Measurements from ENCODE around the gene SLC50A1. TPM values are rescaled to one million over a fixed set of nuclear protein-coding genes. Genes with fewer than 3 reads are reported as not detected.
"Not testable (repeated sequence)": the region's sequence is repeated elsewhere in the genome, so short reads cannot be mapped to it uniquely, and the experiment has no call there.

SLC50A1 gene
- polyA plus RNA-seq, 1 donor: 18.6 TPM

DNA sequence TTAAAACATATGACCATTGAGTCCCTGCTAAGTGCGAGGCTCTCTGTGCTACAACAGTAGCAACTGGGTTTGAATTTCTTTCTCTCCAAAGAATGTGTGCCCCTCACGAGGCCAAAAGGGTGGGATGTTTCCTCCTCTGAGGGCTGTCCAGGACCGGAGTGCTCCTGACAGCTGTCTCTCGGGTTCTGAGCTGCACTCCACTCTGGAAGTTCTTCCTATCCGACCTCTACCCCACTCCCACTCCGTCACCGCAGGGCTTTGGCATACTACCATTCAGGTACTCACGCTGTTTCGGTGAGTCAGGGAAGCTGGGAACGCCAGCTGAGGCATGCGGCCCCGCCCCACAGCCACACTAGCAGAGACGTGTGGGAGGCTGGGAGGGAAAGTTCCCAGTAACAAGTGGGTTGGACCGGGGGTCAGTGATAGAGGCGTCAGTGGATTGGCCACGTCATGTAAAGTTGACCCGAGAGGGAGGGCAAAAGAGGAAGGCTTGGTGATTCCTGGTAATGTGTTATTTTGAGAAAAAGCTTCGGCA, 705 bp upstream of the SLC50A1 start:
- DNase-seq (ENCODE audit: low read depth): peak; percentile 72

DNA sequence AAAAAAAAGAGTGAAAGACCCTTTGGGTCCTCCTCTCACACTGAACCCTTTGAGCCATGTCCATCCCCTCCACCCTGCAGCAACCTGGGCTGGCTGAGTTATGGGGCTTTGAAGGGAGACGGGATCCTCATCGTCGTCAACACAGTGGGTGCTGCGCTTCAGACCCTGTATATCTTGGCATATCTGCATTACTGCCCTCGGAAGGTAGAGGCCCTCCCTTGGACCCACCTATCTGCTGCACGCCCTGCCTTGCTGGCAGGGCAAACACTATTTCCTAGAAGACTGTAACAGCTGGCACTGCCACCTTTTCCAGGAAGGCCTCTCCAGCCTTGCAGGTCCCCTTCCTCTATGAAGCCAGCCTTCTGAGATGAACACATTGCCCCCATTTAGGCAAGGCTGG, 1.1 kb downstream of the SLC50A1 start:
- DNase-seq (ENCODE audit: low read depth): no peak

DNA sequence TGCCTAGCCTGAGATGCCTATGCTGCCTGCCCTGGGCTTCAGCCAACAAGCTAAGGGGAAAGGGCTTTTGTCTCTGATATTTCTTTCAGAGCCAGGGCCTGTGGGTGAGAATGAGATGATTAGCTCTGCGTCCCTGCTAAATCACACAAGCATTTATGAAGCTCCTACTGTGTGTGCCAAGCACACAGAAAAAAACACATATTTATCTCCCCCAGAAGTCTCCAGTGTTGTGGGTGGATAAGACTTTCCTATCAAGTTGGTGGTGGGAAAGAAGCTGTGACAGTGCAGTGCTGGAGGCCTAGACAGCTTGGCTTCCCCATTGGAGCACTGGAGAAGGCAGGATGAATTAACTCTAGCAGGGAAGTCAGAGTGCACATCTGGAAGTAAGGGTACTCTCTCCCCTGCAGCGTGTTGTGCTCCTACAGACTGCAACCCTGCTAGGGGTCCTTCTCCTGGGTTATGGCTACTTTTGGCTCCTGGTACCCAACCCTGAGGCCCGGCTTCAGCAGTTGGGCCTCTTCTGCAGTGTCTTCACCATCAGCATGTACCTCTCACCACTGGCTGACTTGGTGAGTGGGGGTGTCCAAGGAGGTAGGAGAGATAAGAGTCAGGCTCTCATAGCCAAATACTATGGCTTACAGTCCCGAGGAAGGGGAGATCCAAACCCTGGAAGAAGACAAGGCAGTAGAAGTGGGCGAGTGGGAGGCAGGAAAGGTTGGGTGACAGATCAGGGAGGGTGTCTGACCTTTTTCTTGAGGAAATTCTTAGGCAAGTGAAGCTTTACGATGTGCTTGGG, 1.7 kb downstream of the SLC50A1 start:
- no peak for DNase-seq (ENCODE audit: low read depth)

DNA sequence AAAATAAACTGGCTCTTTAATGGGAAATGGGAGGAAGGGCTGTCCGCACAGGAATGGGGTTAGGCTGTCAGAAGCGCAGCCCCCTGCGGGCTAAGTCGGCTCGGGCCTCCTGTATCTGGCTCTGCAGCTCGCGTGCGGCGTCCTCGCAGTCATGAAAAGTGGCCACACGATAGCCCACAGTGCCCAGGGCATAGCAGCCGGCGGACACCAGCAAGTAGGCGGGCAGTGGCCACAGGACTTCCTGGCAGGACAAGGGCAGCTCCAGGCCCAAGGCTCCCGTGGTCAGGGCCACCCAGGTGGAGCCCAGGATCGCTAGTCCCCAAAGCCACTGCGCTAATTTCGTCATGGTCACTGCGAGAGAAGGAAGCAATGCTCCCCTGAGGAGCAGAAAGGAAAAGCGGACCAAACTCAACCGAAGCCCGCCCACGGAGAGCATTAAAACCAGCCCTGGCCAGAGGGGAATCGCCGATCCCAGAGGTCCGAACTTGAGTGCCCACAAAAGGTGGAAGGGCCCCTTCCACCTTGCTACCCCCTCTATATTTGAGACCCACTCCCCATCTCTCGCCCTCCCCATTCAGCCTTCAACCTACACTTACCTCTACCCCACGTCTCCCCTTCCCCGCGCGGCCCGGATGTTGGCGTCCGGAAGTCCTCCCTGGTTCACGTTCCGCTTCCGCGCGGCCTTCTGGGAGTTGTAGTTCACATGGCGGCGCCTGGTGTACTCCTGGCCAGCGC, 4.4 kb downstream of the SLC50A1 start, which contains the start of gene DPM3:
Gene DPM3, minus strand, starts transcription at position 637 of the 735 bp plus-strand sequence. Its CDS starts 291 bp downstream, at position 346.
- peak; percentile 62 for DNase-seq (ENCODE audit: low read depth)

DNA sequence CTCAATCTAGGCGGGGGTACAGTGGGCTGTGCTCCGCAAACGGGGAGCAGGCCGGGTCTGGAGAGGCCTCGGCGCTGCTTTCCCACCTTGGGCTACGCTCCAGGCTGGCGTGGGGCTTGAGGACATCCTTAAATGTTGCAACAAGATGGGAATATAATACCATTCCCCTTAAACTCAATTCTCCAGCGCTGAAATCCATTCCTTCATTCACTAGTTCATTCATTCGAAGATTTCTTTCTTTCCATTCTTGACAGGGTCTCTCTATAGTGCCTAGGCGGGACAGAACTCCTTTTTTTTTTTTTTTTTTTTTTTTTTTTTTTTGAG, 4.9 kb downstream of the SLC50A1 start:
- DNase-seq (ENCODE audit: low read depth): no peak

DNA sequence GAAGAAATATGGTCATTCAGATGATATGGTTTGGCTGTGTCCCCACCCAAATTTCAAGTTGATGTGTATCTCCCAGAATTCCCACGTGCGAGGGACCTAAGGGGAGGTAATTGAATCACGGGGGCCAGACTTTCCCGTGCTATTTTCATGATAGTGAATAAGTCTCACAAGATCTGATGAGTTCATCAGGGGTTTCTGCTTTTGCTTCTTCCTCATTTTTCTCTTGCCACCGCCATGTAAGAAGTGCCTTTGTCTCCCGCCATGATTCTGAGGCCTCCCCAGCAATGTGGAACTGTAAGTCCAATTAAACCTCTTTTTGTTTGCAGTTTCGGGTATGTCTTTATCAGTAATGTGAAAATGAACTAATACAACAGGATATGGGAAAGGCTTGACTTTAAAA, 6.1 kb downstream of the SLC50A1 start:
- no peak for DNase-seq (ENCODE audit: low read depth)

DNA sequence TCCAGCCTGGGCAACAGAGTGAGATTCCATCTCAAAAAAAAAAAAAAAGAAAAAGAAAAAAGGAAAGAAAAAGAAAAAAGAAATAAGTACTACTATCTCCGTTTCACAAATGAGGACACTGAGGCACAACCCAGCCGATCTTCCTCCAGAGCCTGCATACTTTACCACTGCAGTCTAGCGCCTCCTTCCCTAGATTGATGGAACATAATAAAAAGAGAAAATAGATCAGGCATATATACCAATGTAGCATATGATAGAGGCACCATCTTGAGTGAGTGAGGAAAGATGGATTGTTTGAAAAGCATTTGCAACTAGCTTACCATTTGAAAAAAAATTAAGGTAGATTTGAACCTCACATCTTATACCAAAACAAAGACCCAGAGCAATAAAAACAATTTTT, 9.8 kb downstream of the SLC50A1 start:
- no peak for DNase-seq (ENCODE audit: low read depth)

DNA sequence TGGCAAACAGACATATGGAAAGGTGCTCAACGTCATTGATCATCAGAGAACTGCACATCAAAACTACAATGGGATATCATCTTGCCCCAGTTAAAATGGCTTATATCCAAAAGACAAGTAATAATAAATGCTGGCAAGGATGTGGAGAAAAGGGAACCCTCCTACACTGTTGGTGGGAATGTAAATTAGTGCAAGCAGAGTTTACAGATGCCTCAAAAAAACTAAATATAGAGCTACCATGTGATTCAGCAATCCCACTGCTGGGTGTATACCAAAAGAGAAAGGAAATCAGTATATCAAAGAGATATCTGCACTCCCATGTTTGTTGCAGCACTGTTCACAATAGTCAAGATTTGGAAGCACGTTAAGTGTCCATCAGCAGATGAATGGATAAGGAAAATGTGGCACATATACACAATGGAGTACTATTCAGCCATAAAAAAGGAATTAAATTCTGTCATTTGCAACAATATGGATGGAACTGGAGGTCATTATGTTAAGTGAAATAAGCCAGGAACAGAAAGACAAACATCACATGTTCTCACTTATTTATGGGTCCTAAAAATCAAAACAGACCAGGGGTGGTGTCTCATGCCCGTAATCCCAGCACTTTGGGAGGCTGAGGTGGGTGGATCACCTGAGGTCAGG, 20.5 kb downstream of the SLC50A1 start:
- not testable (repeated sequence) for DNase-seq (ENCODE audit: low read depth)

DNA sequence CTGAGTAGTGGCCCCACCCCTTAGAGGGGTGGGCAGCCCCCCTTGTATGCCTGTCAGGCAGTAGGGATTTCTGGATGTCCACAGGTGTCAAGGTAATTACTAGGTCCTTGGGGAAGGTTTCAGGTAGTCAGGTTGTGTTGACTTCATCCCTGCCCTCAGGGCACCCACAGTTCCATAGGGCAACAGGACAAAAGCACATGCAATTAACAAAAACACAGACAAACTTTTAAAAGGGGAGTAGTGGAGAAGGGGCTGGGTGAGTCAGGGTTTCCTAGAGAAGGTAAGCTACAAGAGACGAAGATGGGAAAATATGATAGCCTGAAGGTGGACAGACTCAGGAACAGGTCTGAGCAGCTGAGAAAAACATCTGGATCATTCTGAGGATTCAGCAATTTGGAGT, 23.3 kb downstream of the SLC50A1 start:
- no peak for DNase-seq (ENCODE audit: low read depth)

DNA sequence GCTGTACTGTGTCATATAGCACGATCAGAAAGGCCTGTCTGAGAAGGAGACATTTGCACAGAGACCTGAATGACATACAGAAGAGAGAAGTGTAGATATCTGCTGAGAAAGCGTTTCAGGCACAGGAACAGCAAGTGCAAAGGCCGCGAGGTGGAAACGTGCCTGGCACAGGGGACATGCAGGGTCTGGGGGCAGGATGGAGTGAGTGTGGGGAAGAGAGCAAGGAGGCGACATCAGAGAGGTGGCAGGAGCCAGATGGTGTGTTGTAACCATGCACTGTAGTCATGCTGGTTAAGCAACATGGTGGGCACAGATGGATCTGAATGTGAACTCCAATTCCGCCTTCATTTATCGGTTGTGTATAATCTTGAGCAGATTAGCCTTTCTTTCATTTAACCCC, 24.5 kb downstream of the SLC50A1 start:
- DNase-seq (ENCODE audit: low read depth): no peak

DNA sequence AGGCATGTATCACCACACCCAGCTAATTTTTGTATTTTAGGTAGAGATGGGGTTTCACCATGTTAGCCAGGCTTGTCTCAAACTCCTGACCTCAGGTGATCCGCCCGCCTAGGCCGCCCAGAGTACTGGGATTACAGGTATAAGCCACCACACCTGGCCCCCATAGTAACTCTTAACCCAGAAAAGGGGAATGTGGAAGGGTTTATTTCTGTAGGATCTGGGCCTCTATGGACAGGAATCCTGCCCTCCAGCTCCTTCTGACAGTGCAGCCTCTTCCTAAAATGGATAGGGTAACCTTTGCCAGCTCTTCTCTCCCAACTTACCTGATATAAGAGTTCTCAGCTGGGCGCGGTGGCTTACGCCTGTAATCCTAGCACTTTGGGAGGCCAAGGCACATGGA, 27.0 kb downstream of the SLC50A1 start:
- not testable (repeated sequence) for DNase-seq (ENCODE audit: low read depth)

DNA sequence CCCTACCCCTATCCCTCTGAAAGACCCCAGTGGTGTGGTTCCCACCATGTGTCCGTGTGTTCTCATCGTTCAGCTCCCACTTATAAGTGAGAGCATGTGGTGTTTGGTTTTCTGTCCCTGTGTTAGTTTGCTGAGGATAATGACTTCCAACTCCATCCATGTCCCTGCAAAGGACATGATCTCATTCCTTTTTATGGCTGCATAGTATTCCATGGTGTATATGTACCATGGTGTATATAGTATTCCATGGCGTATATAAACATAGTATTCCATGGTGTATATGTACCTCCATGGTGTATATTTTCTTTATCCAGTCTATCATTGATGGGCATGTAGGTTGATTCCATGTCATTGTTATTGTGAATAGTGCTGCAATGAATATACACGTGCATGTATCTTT, 28.1 kb downstream of the SLC50A1 start:
- not testable (repeated sequence) for DNase-seq (ENCODE audit: low read depth)

DNA sequence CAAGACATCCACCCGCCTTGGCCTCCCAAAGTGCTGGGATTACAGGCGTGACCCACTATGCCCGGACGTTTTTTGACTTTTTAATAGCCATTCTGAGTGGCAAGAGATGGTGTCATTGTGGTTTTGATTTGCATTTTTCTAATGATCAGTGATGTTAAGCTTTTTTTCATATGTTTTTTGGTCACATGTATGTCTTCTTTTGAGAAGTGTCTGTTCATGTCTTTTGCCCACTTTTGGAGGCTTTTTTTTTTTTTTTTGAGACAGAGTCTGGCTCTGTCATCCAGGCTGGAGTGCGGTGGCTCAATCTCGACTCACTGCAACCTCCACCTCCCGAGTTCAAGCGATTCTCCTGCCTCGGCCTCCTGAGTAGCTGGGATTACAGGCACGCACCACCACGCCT, 29.0 kb downstream of the SLC50A1 start:
- not testable (repeated sequence) for DNase-seq (ENCODE audit: low read depth)

DNA sequence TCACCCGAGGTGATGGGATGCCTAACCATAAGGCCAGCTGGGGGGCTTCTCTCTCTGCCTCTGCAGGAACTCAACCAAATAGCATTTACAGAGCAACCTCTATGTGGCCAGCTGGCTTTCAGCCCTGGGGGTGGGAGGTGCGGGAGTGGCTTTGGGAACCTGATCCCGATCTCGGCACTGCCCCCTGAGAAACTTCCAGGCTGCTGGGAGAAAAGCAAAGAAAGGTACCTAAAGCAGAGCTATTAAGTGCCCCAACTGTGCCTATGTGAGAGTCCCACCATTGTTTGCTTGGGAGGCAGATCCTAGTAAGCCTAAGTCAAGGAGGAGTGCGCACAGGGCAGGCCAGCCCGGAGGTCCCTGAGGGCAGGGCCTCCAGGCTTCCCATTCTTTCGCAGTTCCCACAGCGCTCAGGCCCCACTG, 30.4 kb downstream of the SLC50A1 start:
- DNase-seq (ENCODE audit: low read depth): no peak

DNA sequence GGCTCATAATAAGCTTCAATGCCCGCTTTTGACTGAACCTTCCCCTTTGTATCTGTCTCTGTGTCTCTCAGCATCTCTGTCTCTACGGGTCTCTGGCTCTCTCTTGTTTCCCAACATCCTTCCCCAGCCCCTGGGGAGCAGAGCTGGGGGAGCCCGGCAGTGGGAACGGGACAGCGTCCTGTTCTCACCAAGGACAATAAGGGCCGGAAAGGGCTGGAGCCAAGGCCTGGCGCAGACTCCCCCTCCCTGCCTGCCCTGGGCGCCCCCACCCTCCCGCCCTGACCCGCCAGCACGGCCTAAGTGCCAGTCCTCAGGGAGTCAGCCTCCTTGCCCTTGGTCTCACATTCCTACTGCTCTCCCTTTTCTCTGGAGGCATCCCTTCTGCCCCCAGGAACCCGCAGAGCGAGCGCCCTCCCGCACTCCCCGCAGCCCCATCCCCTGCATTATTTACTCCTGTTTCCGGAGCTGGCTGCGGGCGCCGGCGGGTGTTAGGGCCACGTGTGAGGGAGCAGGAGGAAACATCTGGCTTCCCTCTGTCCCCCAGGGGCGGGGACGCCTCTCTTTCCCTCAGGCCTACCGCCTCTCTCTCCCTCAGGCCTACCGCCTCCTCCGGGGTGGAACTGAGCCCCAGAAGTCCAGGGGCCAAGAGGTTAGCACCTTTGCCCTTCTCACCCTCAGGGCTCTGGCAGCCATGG, 31.0 kb downstream of the SLC50A1 start:
- no peak for DNase-seq (ENCODE audit: low read depth)

DNA sequence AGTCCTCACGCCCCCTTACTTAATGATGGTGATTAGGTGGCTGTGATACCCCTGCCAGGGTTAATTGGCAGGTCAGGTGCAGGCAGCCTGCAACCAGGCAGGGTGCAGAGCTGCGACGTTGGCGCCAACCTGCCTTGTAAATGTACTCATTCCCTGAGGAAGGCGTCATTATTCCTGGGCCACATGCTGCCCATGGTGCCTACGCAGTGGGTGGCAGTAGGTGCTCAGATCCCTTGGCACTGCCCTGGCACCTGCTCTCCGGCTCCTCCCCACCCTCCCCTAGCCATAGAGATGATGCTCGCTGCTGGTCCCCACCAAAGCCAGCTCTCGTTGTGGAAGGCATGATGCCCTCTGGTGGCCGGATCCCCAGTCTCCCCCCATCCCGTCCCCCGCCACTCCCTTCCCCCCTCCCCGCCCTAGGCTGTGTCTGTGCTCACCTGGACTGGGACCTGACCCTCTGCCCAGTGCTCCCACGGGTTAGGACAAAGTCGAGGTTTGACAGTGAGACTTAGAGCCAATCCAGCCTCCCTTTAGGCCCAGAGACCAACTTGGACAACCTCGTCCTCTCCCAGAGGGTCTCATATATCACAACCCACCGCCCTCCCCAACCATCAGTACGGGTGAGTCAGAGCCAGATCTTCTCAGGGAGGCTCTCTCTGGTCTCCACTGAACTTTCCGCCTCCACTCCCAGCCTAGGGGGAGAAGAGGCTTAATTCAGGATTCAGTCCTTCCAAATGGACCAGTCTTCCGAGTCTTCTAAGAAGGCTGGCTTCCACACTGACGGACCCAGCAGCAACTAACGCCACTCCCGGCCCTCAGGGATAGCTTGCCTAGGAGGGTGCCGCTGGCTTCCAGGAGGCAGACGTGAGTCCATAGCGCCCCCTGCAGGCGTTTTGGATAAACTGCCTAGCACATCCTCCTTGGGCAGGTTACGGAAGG, 31.8 kb downstream of the SLC50A1 start:
- DNase-seq (ENCODE audit: low read depth): no peak

DNA sequence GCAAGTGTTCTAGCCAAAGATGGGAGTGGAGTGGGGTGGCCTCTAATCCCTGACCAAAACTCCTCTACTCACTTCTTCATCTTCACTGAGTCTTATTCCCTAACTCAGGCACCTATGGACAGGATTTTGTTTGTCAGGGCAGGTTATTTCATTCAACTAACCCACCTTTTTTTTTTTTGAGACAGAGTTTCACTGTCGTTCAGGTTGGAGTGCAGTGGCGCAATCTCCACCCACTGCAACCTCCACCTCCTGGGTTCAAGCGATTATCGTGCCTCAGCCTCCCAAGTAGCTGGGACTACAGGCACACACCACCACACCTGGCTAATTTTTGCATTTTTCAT, 32.4 kb downstream of the SLC50A1 start:
- DNase-seq (ENCODE audit: low read depth): not testable (repeated sequence)

DNA sequence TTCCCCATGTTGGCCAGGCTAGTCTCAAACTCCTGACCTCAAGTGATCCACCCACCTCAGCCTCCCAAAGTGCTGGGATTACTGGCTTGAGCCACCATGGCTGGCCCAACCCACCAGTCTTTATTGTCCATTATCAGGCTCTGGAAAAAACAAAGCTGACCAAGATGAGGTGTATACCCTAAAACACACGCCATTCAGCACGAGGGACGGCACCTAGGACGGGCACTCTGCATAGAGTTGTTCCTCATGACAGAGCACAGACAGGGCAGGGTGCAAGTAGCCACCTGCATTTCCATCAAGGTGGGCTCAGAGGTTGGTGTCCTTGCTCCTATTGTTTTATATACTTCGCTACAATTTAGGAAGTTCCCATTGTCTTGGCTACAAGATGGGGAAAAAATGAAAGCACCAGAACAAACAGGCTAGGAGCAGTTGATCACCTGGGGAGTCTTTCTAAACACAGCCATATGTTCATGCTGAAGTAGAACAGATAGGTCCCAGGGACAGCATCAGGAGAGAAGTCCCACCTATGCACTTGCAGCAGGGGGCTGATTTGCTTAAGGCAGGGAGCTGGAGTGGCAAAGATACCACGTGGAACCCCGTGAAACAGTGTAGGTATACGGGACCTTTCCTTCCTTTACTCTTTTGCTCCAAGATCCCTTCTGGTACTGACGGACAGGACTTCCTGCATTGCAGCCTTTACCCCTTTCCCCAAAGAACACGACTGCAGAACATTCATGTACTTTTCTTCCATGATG, 33.0 kb downstream of the SLC50A1 start:
- DNase-seq (ENCODE audit: low read depth): no peak

DNA sequence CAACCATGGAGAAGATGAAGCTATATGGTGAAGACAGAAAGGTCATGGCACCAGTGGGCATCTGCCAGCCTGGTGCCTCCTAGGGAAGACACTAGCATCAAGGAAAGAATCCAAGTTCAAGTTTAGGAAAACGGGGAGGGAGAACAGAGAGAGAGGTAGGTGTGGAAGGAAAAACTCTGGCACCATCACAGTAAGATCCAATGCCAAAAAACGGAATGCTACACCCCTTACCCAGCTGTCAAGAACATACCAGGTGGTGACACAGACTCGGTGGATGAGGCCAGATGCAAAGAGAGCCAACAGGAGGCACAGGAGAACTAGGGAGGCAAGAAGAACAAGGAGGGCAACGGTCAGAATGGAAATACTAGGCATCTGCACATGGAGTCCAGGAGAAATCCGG, 33.9 kb downstream of the SLC50A1 start:
- no peak for DNase-seq (ENCODE audit: low read depth)
